GM12873 (cell line): ENCODE data around the gene MEAK7.

Experiments
- CTCF ChIP-seq: IDR thresholded peaks from 2 replicates; pipeline ENCODE4 v1.5.1; 2012; ENCODE audit warnings: low read depth, mild to moderate bottlenecking, moderate library complexity, low read length, control low read depth; ENCODE audit not compliant: insufficient read depth; ENCODE audit errors: missing control alignments

MEAK7 gene

DNA sequence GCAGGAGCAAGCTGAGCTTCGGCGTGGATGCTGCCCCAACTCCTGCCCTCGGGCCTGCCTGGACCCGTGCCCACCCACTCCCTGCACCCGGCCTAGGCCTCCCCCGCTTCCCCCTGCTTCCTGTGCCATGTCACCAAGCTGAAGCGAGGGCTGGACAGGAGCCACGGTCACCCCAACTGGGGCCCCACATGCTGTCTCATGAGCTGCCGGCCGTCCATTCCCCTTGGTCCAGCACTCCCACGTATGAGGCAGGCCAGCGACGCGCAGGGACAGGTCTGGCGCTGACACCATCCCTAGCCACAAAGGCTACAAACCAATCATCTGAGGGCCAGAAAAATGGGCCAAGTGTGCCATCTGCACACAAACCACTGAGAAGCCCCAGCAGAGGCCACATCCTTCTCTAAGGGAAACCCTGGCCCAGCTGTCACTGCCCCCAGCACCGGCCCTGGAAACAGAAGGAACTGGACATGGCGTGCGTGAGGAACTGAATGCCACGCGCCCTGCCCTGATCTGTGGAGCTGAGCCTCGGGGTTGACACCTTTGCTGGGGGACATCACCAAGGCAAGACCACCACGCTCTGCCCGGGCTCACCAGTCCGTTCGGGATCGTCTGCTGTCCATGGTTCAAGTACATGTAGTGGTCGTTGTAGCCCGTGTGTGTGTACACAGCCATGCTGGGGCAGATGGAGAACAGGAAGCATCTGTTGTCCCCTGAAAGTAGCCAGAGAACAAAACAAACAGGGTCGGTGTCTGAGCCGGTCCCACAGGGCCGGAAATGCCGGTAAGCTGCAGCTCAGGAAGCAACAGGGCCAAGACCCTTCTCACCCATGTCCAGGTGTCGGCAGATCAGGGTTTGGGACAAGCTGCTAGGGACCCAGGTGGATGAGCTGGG, 22.2 kb downstream of the MEAK7 start:
- no peak for TF ChIP-seq CTCF

GRCh38 chr16:84481051-84481735, 23.3 kb downstream of the MEAK7 start:
- TF ChIP-seq CTCF, result no peak

- TF ChIP-seq CTCF, result no peak
These were observed 24.6 kb downstream of the MEAK7 start for GRCh38 chr16:84479716-84480450.

- no peak for TF ChIP-seq CTCF
These were observed 26.1 kb downstream of the MEAK7 start for GRCh38 chr16:84478172-84478947.

- no peak for TF ChIP-seq CTCF
These were observed 26.8 kb downstream of the MEAK7 start for GRCh38 chr16:84477661-84478060.

DNA sequence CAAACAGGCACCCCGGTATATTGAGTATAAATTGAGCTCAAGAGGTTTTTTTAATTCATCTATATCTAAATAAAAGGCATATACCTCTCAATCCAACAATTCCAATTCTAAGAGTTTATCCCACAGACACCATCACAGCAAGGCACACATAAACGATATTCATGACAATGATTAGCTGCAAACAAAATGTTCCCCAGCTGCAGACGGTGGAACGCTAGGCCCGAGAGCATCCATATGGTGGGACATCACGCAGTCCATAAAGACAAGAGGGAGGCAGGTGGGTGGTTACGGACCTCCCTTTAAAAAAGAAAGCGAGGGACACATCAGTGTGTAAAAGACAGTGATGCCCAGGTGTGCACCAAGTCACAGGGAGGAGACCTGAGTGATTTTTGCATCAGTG, 28.1 kb downstream of the MEAK7 start:
- no peak for TF ChIP-seq CTCF
